Mucosa of descending colon (tissue), 3 donors: ENCODE measurements around the gene PTGES2. TPM values are rescaled to one million over a fixed set of nuclear protein-coding genes. Genes with fewer than 3 reads are reported as not detected.
A peak's percentile ranks its signal among the peaks of the same experiment; 100 is the strongest.

Experiments used
- ATAC-seq: fragments of 200-7000 bp; cut with Tn5 transposase; one replicate; pipeline ENCODE4 v1.9.1; 2020; ENCODE audit warnings: mild to moderate bottlenecking, moderate library complexity
- DNase-seq, 3 donors: peaks; one replicate each; pipeline ENCODE4 v3.0.0-alpha.2; 2020
- H3K36me3 ChIP-seq: fragments of 200-600 bp; one replicate; pipeline ENCODE4 v1.8.0; 2021; ENCODE audit warnings: low read depth, mild to moderate bottlenecking
- H3K4me1 ChIP-seq: fragments of 200-600 bp; one replicate; pipeline ENCODE4 v1.8.0; 2021; ENCODE audit warnings: low read depth, mild to moderate bottlenecking
- H3K4me3 ChIP-seq: fragments of 200-600 bp; one replicate; pipeline ENCODE4 v1.8.0; 2021; ENCODE audit warnings: mild to moderate bottlenecking
- H3K9me3 ChIP-seq: fragments of 200-600 bp; one replicate; pipeline ENCODE4 v1.8.0; 2021; ENCODE audit warnings: mild to moderate bottlenecking
- intact Hi-C, 2 donors: fragments of 100-400 bp; cut with DNase I in 1 of 2; cut with micrococcal nuclease in 1 of 2; formaldehyde crosslinking; loops; one replicate each; pipeline versions ENCODE4 v1.11.0 to v1.11.1; 2022; cut with DNase I, micrococcal nuclease
- total RNA-seq, 3 donors: library from RNA; stranded (reverse); fragmentation: NEBNext Ultra II Directional in 2 of 3; extraction: Animal tissue kit (Norgen Biotek cat#: 25700) in 2 of 3; gene quantifications; one replicate each; pipeline versions ENCODE4 v1.2.1 to v1.2.4, GENCODE V29; 2021 to 2023
- TF ChIP-seq, protein P1 (sequence below): fragments of 200-600 bp; IDR thresholded peaks from one replicate; pipeline ENCODE4 v1.8.0; 2022; ENCODE audit warnings: antibody characterized with exemption, mild to moderate bottlenecking
- donor health status: DM: no; HTN: no; CAD: no; lungs with moderate emphysema.
- donor health status: DM: no; HTN: no; CAD: no.
- donor health status: DM: no; HTN: yes; CAD: no.

Gene PTGES2
- total RNA-seq, 3 donors from 2014 or later: 65.3 to 99.7 (median 90.6) TPM

DNA sequence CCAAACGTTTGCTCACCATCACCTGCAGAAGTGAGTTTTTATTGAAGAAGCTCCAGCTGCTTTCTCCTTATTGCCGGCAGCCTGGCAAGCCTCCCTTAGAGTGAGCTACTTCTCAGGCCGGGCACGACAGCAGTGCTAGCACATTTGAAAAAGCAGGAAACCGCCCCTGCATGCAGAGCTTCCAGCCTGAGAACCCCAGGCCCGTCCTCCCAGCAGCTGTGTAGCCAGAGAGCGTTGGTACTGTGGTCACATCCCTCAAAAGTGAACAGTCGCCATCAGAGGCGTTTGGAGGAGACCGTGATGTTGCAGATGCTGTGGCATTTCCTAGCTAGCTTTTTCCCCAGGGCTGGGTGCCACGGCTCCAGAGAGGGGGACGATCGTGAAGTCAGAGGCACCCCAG is 36.0 kb downstream of the PTGES2 start:
- TF ChIP-seq, protein P1, sequence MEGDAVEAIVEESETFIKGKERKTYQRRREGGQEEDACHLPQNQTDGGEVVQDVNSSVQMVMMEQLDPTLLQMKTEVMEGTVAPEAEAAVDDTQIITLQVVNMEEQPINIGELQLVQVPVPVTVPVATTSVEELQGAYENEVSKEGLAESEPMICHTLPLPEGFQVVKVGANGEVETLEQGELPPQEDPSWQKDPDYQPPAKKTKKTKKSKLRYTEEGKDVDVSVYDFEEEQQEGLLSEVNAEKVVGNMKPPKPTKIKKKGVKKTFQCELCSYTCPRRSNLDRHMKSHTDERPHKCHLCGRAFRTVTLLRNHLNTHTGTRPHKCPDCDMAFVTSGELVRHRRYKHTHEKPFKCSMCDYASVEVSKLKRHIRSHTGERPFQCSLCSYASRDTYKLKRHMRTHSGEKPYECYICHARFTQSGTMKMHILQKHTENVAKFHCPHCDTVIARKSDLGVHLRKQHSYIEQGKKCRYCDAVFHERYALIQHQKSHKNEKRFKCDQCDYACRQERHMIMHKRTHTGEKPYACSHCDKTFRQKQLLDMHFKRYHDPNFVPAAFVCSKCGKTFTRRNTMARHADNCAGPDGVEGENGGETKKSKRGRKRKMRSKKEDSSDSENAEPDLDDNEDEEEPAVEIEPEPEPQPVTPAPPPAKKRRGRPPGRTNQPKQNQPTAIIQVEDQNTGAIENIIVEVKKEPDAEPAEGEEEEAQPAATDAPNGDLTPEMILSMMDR: no peak
- Histone ChIP-seq H3K36me3 (no peaks in the 10 kb centered on the region), H3K4me3 (no peak overlapping the region), H3K9me3 (no peaks in the 10 kb centered on the region), H3K4me1 (peaks cover 25% of the 10 kb centered on the region)
- intact Hi-C loops: no loop called here
- DNase-seq (peak in 1 of 3 donors; percentile 14), ATAC-seq (no peak)

DNA sequence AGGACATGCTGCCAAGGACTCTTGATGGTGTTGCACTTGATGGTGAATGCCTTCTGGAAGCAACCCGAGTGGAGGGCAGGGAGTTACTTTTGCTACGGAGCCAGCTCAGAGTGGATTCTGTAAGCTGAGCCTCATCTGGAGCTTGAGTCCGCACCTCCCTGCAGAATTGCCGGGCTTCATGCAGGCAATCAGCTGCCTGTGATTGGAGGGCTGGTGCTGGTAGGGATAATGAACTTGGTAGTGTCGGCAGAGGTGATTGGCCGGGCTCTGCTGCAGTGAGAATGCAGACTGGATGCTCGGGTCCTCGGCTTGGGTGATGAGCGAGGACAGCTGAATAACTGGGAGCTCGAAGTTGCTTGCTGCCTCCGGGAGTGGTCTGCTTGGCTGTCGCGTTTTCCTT is 36.4 kb downstream of the PTGES2 start:
- intact Hi-C loops: no loop called here
- Histone ChIP-seq H3K36me3 (no peaks in the 10 kb centered on the region), H3K4me1 (peaks cover 25% of the 10 kb centered on the region), H3K4me3 (no peak overlapping the region), H3K9me3 (no peaks in the 10 kb centered on the region)
- DNase-seq: peak in 1 of 3 donors; percentile 54
- no peak for ATAC-seq
- TF ChIP-seq, protein P1: no peak

DNA sequence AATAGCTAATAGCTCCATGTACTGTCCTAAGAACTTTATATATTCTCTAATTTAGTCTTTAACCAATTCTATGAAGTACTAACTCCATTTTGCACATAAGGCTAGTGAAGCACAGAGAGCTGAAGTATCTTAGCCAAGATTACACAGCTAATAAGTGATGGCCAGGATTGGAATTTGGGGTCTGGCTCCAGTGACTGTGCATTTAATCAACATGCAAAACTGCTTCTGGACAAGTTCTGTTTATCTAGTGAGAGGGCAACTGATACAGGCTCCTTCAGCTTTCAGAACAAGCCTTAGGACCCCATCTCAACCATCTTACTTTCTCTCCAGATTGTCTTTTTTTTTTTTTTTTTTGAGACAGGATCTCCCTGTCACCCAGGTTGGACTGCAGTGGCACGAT is 38.2 kb downstream of the PTGES2 start:
- no peak for ATAC-seq
- peaks cover 17% of the 10 kb centered on the region for H3K4me1 ChIP-seq
- H3K4me3 ChIP-seq: no peak overlapping the region
- TF ChIP-seq, protein P1: no peak
- intact Hi-C loops: no loop called here
- no peaks in the 10 kb centered on the region for H3K9me3 ChIP-seq
- no peaks in the 10 kb centered on the region for H3K36me3 ChIP-seq
- DNase-seq: no peak

DNA sequence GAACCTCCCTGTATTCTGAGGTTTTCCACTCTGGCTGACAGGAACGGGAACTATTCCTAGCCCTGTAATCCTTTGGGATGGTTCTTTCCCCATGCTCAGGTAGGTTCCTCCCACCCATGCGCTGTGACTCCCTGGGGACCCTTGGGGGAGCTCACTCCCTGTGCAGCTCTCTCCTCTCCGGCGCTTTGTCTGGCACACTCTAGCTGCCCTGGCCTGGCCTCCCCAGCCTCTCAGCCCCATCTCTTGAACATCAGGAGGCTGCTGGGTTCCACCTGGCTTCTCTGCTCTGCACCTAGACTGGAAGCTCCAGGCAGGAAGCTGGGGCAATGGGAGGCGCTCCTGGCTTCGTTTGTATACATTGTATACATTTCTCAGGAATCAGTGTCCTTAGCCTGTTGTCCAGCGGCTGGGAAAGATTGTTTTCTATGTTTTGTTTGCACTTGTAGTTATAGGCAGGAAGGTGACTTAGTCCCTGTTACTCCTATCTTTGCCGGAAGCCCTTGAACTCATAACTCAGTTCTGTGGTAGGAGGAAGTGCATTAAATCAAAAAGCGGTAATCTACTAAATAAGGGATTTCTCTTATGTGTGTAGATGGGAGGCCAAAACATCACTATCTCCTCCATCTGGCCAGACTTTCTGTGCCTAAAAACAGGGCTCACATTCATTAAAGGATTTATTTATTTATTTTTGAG is 39.1 kb downstream of the PTGES2 start:
- H3K9me3 ChIP-seq: no peaks in the 10 kb centered on the region
- intact Hi-C loops: no loop called here
- TF ChIP-seq, protein P1: no peak
- H3K4me3 ChIP-seq: no peak overlapping the region
- ATAC-seq (peak; percentile 52), DNase-seq (peak in 1 of 3 donors; percentile 30)
- no peaks in the 10 kb centered on the region for H3K36me3 ChIP-seq
- H3K4me1 ChIP-seq: peaks cover 10% of the 10 kb centered on the region

DNA sequence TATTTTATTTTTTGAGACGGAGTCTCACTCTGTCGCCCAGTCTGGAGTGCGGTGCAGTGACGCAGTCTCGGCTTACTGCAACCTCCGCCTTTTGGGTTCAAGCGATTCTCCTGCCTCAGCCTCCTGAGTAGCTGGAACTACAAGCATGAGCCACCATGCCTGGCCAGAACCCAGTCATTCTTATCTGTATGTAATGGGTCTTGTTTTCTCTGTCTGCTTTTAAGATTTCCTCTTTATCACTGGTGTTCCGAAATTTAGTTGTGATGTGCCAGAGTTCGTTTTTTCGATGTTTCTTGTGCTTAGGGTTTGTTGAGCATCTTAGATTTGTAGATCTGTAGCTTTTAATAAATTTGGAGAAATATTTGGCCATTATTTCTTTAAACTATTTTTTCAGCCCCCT is 40.3 kb downstream of the PTGES2 start:
- ATAC-seq (no peak), DNase-seq (no peak)
- Histone ChIP-seq H3K9me3 (no peaks in the 10 kb centered on the region), H3K36me3 (no peaks in the 10 kb centered on the region), H3K4me3 (no peak overlapping the region), H3K4me1 (peaks cover 3% of the 10 kb centered on the region)
- intact Hi-C loops: no loop called here
- TF ChIP-seq, protein P1: no peak
